Type B pancreatic cell (in vitro differentiated cells): ENCODE results near the gene GALNT10. TPM values are rescaled to one million over a fixed set of nuclear protein-coding genes. Genes with fewer than 3 reads are reported as not detected.

ENCODE experiments used
- DNase-seq: peaks from one replicate; pipeline ENCODE4 v3.0.0; 2021; ENCODE audit warnings: mixed read lengths; ENCODE audit not compliant: unreplicated experiment; ENCODE audit errors: extremely low spot score
- H3K27ac Mint-ChIP-seq: 2 replicates; pipeline ENCODE4 v1.8.0; 2021; ENCODE audit warnings: mild to moderate bottlenecking, mixed read lengths
- H3K27me3 Mint-ChIP-seq: 2 replicates; pipeline ENCODE4 v1.8.0; 2021; ENCODE audit warnings: mixed read lengths
- H3K36me3 Mint-ChIP-seq: 2 replicates; pipeline ENCODE4 v1.8.0; 2021; ENCODE audit warnings: mixed read lengths
- H3K4me1 Mint-ChIP-seq: one replicate; pipeline ENCODE4 v1.8.0; 2021; ENCODE audit warnings: mixed read lengths; ENCODE audit not compliant: unreplicated experiment
- H3K4me3 Mint-ChIP-seq: 2 replicates; pipeline ENCODE4 v1.8.0; 2021; ENCODE audit warnings: mild to moderate bottlenecking, mixed read lengths
- H3K9me3 Mint-ChIP-seq: 2 replicates; pipeline ENCODE4 v1.8.0; 2021; ENCODE audit warnings: mixed read lengths
- CTCF ChIP-seq: fragments of 200-600 bp; sonication (generic); conservative IDR thresholded peaks from 2 replicates; pipeline ENCODE4 v1.5.0; 2021; ENCODE audit warnings: antibody characterized with exemption, mild to moderate bottlenecking
- total RNA-seq: library from RNA; stranded (reverse); gene quantifications from 2 replicates; pipeline ENCODE4 v1.2.1, GENCODE V29; 2021; ENCODE audit warnings: low replicate concordance

Gene GALNT10
- total RNA-seq, 1 donor from 2014 or later = 23.0 TPM

- TF ChIP-seq CTCF = no peak
- DNase-seq = no peak
- no peaks in the 10 kb centered on the region for H3K27me3 Mint-ChIP-seq
- H3K4me1 Mint-ChIP-seq = peaks cover 23% of the 10 kb centered on the region
- H3K27ac Mint-ChIP-seq = no peak overlapping the region
- H3K36me3 Mint-ChIP-seq = peaks cover 8% of the 10 kb centered on the region
- H3K9me3 Mint-ChIP-seq = peaks cover 5% of the 10 kb centered on the region
- no peak overlapping the region for H3K4me3 Mint-ChIP-seq
Measured at GRCh38 chr5:154334406-154335064, 144.0 kb downstream of the GALNT10 start.

GRCh38 chr5:154335065-154335448, 144.5 kb downstream of the GALNT10 start:
- no peak overlapping the region for H3K4me3 Mint-ChIP-seq

GRCh38 chr5:154341620-154342019, 151.1 kb downstream of the GALNT10 start:
- no peak for TF ChIP-seq CTCF

More at GRCh38 chr5:154335065-154335448, 144.5 kb downstream of the GALNT10 start:
- Mint-ChIP-seq H3K36me3 (peaks cover 8% of the 10 kb centered on the region), H3K27ac (no peak overlapping the region), H3K4me1 (peaks cover 23% of the 10 kb centered on the region), H3K9me3 (peaks cover 5% of the 10 kb centered on the region), H3K27me3 (no peaks in the 10 kb centered on the region)
- no peak for TF ChIP-seq CTCF
- DNase-seq = no peak

GRCh38 chr5:154342211-154342610, 151.7 kb downstream of the GALNT10 start:
- Mint-ChIP-seq H3K9me3 (peaks cover 5% of the 10 kb centered on the region), H3K4me3 (no peak overlapping the region), H3K27me3 (no peaks in the 10 kb centered on the region), H3K27ac (no peak overlapping the region), H3K36me3 (peaks cover 5% of the 10 kb centered on the region), H3K4me1 (peaks cover 29% of the 10 kb centered on the region)
- no peak for TF ChIP-seq CTCF
- no peak for DNase-seq

More at GRCh38 chr5:154341620-154342019, 151.1 kb downstream of the GALNT10 start:
- H3K4me1 Mint-ChIP-seq = peaks cover 29% of the 10 kb centered on the region
- no peak overlapping the region for H3K4me3 Mint-ChIP-seq
- H3K36me3 Mint-ChIP-seq = peaks cover 5% of the 10 kb centered on the region
- no peak overlapping the region for H3K27ac Mint-ChIP-seq
- no peaks in the 10 kb centered on the region for H3K27me3 Mint-ChIP-seq
- no peak for DNase-seq
- peaks cover 5% of the 10 kb centered on the region for H3K9me3 Mint-ChIP-seq

- no peaks in the 10 kb centered on the region for H3K9me3 Mint-ChIP-seq
- H3K4me3 Mint-ChIP-seq = no peak overlapping the region
- H3K27me3 Mint-ChIP-seq = peaks cover under 1% of the 10 kb centered on the region
- H3K4me1 Mint-ChIP-seq = peaks cover 29% of the 10 kb centered on the region
- no peak for DNase-seq
- H3K27ac Mint-ChIP-seq = no peak overlapping the region
- no peak for TF ChIP-seq CTCF
- no peaks in the 10 kb centered on the region for H3K36me3 Mint-ChIP-seq
Measured at GRCh38 chr5:154342963-154343362, 152.4 kb downstream of the GALNT10 start.

GRCh38 chr5:154344461-154344860, 153.9 kb downstream of the GALNT10 start:
- H3K27me3 Mint-ChIP-seq = peaks cover 7% of the 10 kb centered on the region
- H3K4me1 Mint-ChIP-seq = peaks cover 29% of the 10 kb centered on the region
- no peaks in the 10 kb centered on the region for H3K9me3 Mint-ChIP-seq
- no peak overlapping the region for H3K4me3 Mint-ChIP-seq
- DNase-seq = no peak
- no peak overlapping the region for H3K27ac Mint-ChIP-seq
- no peak for TF ChIP-seq CTCF
- H3K36me3 Mint-ChIP-seq = no peaks in the 10 kb centered on the region
